Epithelial cell of proximal tubule (primary cell): ENCODE data around the gene DNMBP. TPM values are rescaled to one million over a fixed set of nuclear protein-coding genes. Genes with fewer than 3 reads are reported as not detected.
"Not testable (repeated sequence)": the region's sequence is repeated elsewhere in the genome, so short reads cannot be mapped to it uniquely, and the experiment has no call there.

ENCODE experiments used
- DNase-seq: peaks from one replicate; pipeline ENCODE4 v3.0.0-alpha.2; 2011; ENCODE audit warnings: low read depth
- H3K4me3 ChIP-seq: 2 replicates; pipeline ENCODE4 v1.5.1; 2011; ENCODE audit warnings: low read depth, mild to moderate bottlenecking, low read length
- CTCF ChIP-seq: conservative IDR thresholded peaks from 2 replicates; pipeline ENCODE4 v1.5.1; 2012; ENCODE audit warnings: low read depth, mild to moderate bottlenecking, low read length
- total RNA-seq: library from RNA; depleted of rRNA; stranded (reverse); fragments of >200 nt; gene quantifications from 2 replicates; pipeline ENCODE4 v1.2.3, GENCODE V29; 2015

DNMBP gene
- total RNA-seq, 1 donor from 2014 or later: 20.5 TPM

- no peak overlapping the region for H3K4me3 ChIP-seq
- DNase-seq: no peak
- no peak for TF ChIP-seq CTCF
These were observed 168.0 kb downstream of the DNMBP start for GRCh38 chr10:99841746-99842145.

GRCh38 chr10:99840859-99841258 is 168.9 kb downstream of the DNMBP start:
- not testable (repeated sequence) for H3K4me3 ChIP-seq, DNase-seq

DNA sequence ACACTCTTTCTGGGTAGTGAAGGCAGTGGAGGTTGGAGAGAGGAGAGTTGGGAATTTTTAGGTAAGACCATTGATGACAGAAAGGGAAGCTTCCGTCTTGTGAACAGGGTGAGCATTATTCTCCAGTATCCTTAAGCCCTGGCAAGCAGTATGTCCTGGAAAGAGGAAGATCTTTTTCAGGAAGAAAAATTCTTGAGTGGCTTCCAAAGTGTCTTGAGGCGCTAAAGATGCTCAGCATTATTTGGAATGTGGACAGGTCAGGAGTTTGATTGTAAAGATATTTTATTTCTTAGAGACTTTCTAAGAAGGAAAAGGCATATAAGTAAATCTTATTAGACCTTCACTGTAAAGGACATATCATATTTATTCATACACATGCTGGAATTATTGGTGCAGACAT is 173.0 kb downstream of the DNMBP start:
- no peak for TF ChIP-seq CTCF
- H3K4me3 ChIP-seq: no peak overlapping the region
- no peak for DNase-seq

- no peak for TF ChIP-seq CTCF
- no peak overlapping the region for H3K4me3 ChIP-seq
- DNase-seq: no peak
These were observed 173.8 kb downstream of the DNMBP start for GRCh38 chr10:99835947-99836346.

GRCh38 chr10:99834410-99834809 is 175.3 kb downstream of the DNMBP start:
- DNase-seq: no peak
- TF ChIP-seq CTCF: no peak
- H3K4me3 ChIP-seq: no peak overlapping the region

DNA sequence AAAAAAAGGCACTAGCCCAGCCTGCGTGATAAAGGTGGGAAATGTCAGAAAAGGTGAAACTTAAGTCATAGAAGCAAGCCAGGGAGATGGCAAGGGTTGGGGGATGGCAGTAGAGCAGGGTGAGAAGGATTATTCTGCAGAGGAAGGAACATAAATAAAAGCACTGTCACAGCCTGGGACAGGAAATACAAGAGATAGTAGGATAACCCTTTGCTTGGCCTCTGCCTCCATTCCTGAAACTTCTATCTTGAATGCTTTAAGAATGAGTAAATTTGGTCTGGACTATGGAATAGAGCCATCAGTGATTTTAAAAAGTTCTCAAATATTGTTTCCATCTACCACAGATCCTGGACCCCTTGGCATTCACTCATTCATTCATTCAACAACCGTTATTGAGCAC is 177.3 kb downstream of the DNMBP start:
- TF ChIP-seq CTCF: no peak
- no peak for DNase-seq
- H3K4me3 ChIP-seq: no peak overlapping the region

- TF ChIP-seq CTCF: no peak
- DNase-seq: no peak
- no peak overlapping the region for H3K4me3 ChIP-seq
These were observed 181.3 kb downstream of the DNMBP start for GRCh38 chr10:99828464-99828863.

- no peak for TF ChIP-seq CTCF
- DNase-seq: no peak
- no peak overlapping the region for H3K4me3 ChIP-seq
These were observed 181.8 kb downstream of the DNMBP start for GRCh38 chr10:99827936-99828335.
